SH-SY5Y (cell line): Measurements from ENCODE around the gene RIN2.

Source experiments
- GATA2 ChIP-seq: IDR thresholded peaks from 2 replicates; pipeline ENCODE4 v1.6.1; 2011; ENCODE audit warnings: mild to moderate bottlenecking, low read depth, low read length
- GATA3 ChIP-seq: IDR thresholded peaks from 2 replicates; pipeline ENCODE4 v1.6.1; 2011; ENCODE audit warnings: low read depth, mild to moderate bottlenecking, low read length, moderate library complexity

The RIN2 gene, protein sequence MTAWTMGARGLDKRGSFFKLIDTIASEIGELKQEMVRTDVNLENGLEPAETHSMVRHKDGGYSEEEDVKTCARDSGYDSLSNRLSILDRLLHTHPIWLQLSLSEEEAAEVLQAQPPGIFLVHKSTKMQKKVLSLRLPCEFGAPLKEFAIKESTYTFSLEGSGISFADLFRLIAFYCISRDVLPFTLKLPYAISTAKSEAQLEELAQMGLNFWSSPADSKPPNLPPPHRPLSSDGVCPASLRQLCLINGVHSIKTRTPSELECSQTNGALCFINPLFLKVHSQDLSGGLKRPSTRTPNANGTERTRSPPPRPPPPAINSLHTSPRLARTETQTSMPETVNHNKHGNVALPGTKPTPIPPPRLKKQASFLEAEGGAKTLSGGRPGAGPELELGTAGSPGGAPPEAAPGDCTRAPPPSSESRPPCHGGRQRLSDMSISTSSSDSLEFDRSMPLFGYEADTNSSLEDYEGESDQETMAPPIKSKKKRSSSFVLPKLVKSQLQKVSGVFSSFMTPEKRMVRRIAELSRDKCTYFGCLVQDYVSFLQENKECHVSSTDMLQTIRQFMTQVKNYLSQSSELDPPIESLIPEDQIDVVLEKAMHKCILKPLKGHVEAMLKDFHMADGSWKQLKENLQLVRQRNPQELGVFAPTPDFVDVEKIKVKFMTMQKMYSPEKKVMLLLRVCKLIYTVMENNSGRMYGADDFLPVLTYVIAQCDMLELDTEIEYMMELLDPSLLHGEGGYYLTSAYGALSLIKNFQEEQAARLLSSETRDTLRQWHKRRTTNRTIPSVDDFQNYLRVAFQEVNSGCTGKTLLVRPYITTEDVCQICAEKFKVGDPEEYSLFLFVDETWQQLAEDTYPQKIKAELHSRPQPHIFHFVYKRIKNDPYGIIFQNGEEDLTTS

DNA sequence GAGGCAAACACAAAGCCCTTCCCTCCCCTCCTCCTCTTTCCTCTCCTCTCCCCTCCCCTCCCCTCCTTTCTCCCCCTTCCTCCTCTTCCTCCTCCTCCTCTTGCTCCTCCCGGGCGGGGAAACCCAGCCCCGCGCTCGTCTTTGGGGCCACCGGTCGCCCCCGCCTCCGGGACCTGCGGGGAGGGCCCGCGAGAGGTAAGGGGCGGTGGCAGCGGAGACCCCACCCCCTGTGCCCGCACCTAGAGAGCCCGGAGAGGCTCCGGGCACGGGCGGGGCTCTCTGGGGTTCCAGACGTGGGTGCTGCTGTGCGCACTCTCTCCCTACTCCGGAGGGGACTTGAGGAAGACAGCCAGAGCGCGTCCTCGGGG is at the start of gene RIN2:
Gene RIN2 (plus strand): TSS at position 126 of the 368 bp plus-strand sequence. CDS start 131,344 bp downstream, outside the sequence.
- no peak for TF ChIP-seq GATA2
- TF ChIP-seq GATA3, result no peak

DNA sequence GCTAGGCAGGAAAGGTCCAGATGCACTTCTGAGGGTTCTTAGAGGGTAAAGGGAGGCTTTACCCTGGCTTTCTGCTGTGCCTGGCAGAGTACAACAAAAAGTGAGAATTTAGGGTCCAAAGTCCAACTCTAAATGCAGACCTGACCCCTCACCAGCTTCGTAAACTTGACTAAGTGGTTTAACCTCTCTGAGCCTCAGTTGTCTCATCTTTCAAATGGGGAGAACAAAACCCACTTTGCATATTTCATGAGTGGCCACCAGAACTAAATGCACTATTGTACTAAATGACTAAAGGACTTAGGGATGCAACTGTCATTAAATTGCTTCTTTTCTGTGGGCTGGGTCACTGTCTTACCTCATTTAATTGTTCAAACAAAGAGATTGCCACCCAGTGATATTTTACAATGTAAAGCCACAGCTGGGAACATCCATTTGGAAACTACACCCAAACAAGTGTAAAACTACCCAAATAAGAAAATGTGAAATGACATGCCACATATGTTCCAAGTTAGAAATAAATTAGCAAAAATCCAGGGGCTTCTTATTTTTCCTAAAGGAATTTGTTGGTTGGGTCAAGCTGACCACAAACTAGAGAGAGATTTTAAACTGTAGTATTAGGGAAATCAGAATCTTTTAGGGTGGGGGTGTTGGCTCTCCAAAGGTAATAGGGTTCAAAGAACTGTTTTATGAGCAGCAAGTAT is 48.3 kb upstream of the RIN2 start:
- no peak for TF ChIP-seq GATA2
- no peak for TF ChIP-seq GATA3

DNA sequence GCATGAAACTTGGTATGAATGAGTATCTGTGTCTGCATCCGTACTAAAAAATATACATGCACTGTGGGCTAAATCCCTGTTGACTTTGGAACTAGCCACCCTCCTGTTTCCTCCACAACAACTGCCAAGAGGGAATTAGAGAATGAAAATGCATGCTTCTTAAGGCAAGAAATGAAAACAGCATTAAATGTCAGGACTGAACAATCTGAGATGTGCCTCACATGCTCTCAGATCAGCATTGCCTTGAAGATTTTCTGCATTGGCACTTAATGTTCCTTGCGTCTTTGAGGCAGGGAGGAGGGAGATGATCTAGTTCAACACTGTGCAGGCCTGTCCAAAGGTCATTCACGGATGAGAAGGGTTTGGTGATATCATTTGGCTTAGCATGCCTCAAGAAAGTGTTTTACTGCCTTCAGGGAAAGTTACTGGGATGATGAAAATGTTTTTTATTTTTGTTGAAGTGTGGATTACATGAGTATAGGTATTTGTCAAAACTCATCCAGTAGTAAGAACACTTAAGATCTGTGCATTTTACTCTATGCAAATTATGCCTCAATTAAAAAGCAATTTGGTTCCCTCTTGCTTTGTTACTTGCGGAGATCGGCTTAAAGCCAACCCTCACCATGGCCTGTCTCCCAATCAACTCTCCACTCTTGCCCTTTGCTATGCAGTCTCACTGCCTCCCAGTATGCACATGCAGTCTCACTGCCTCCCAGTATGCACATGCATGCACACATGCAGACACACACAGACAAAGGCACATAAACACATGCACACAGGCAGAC is 47.5 kb upstream of the RIN2 start:
- no peak for TF ChIP-seq GATA3
- TF ChIP-seq GATA2, result no peak

DNA sequence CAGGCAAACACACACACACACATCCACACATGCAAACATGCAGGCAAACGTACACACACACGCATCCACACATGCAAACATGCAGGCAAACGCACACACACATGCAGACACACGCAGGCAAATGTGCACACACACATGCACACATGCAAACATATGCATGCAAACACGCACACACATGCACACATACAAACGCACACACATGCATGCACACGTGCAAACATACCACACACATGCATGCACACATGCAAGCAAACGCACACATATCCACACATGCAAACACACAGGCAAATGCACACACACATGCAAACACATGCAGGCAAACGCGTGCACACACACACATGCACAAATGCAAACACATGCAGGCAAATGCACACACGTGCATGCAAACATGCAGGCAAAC is 46.9 kb upstream of the RIN2 start:
- TF ChIP-seq GATA2 (no peak), GATA3 (no peak)

DNA sequence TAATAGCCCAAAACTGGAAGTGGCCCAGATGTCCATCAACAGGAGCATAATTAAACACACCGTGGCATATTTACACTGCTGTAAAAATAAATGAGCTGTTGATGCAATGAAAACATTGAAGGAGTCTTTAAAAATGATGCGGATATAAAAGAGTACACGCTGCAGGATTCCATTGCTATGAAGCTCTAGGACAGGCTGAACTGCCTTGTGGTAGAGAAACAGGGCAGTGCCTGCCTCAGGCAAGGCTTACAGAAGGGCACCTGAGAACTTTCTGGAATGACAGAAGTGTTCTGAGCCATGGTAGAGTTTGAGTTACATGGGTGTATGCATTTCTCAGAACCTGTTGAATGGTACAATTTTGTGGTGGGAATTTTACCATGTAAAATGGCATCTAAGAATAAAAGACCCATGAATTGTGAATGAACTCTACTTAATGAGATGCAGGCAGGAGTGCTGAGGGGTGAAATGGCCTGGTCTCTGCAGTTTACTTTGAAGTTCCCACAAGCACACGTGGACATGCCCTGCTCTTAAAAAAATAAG is 45.3 kb upstream of the RIN2 start:
- no peak for TF ChIP-seq GATA3
- TF ChIP-seq GATA2, result no peak

DNA sequence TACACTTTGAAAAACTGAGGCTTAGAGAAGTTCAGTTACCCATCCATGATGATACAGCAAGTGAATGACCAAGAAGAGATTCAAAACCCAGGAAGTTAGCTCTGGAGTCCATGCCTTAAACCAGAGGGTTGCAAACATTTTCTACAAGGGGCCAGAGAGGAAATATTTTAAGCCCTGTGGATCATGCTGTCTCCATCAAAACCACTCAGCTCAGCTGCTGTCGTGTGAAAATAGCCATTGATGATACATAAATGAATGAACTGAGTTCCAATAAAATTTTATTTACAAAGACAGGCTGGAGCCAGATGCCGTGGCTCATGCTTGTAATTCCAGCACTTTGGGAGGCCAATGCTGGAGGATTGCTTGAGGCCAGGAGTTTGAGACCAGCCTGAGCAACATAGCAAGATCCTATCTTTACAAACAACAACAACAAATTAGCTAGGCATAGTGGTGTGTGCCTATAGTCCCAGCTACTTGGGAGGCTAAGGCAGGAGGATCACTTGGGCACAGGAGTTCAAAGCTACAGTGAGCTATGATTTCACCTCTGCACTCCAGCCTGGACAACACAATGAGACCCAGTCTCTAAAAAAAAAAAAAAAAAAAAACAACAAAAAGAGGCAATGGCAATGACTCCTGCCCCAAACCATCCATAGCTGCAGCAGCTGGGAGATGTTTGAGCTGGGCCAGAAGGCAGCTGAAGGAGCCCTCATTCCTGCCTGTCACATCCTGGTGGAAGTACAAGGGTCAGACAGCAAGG is 44.1 kb upstream of the RIN2 start:
- TF ChIP-seq GATA3 (no peak), GATA2 (no peak)

DNA sequence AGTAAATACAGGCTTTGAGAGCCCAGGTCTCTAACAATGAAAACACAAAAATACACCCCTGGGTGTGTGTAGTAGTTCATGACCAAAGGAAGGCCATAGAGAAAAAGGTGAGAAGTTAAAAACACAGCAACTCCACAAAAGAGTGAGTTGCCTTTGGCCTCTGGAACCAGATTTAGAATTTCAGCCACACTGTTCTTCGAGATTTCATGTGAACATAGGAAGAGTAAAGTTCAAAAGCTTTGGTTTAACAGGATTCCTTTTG is 43.5 kb upstream of the RIN2 start:
- no peak for TF ChIP-seq GATA2

DNA sequence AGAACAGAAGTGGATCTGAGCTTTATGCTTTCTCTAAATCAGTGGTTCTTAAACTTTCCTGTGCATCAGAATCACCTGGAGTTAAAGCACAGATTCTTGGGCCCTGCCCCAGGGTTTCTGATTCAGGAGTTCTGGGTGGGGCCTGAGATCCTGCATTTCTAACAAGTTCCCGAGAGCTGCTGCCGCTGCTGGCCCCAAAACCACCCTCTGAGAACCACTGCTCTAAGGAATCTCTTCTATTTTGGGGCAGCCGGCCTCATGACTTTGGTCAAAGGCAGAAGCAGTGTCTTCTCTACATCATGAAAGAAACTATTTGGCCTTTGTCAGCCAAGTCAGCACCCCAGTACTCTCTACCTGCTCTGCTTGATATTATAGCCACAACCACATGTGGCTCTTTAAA is 42.1 kb upstream of the RIN2 start:
- TF ChIP-seq GATA3 (no peak), GATA2 (no peak)

DNA sequence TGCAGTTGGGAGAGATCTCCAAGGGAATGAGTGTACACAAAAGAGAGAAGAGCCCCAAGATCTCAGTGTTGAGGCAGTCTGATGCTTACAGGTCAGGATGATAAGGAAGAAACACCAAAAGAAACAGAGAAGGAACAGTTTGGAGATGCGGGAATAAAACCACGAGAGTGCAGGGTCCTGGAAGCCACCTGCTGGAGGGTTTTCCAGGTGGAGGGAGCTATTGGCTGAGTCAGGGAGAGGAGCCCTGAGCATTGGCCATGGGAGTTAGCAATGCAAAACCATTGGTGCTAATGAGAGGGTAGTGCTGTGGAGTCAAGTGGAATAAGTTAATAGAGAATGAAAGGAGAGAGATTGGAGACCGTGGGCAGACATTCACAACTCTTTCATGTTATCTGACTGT is 39.2 kb upstream of the RIN2 start:
- no peak for TF ChIP-seq GATA3

DNA sequence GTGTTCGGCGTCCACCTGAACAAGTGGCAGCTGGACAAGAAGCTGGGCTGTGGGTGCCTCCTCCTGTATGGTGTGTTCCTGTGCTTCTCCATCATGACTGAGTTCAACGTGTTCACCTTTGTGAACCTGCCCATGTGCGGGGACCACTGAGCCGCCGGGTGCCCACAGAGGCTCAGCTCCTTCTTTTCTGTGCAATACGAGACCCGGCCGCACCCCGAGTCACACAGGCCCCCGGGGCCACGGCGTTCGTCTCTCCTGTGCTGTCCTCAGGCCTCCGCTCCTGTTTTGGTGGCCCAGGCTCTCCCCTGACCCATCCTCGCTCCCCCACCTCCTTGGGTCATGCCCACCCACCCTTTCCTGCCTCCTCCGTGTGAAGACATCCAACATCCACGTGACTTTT is 37.1 kb upstream of the RIN2 start:
- TF ChIP-seq GATA3 (no peak), GATA2 (no peak)

DNA sequence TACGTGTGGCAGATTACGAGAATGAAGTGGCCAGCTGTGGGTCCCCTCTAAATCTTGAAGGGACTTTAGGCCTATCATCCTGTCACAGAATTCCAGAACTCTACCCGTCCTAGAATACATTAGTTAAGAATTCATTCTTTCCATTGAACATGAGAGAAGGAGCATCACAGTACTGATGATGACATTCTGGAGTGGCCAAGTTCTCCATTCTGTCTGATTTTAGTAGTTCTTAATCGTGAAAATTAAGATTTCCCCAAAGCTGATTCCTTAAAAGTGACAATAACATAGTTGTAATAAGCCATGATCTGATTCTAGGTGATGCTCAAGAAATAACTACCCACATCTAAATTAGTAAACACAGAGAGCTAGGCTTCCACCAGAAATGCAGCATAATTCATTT is 35.0 kb upstream of the RIN2 start:
- no peak for TF ChIP-seq GATA2
- TF ChIP-seq GATA3, result no peak

DNA sequence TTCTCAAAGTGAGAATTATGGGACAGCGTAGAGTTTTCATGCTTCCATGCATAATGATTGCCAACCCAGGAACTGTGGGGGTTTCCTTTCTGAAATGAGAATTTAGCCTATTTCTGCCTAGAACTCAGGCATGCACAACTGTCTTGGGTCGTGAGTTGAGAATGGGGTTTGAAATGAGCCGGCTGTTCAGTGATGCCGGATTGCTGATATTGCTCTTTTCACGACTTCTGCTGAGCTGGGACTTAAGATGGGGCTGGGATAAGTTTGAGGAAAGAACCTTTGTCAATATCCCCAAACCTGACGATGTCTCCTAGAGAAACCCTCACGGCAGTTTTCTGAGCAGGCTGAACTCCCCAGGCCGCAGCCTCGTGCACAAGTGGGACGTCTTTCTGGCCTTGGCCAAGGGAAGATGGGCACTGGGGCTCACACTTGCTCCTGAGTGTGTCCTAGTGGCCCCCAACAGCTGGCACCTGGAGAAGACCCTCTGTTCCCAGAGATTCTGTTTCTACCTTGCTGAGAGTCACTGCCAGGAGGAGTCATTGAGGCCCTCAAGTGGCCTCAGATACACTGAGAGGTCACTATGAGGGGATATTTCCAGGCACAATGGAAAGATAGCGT is 34.1 kb upstream of the RIN2 start:
- no peak for TF ChIP-seq GATA3
- no peak for TF ChIP-seq GATA2

DNA sequence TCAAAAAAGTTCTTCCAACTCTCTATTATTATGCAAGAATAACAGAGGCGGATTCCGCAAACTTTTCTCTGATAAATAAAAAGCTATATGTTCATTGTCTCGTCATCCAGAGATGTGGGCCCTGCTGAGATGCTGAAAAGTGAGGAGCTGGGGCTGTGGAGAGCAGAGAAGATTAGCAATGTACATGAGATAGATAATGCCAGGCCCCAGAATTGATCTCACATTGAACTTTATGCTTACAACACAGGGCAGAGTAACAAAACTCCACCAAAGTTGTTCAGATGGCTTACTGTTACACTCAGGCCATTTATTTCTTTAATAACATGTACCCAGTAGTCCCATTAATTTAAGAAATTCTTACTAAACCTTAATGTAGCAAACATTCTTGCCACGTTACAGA is 32.7 kb upstream of the RIN2 start:
- TF ChIP-seq GATA2 (no peak), GATA3 (no peak)
